Measurements from ENCODE around the gene IPO4. TPM values are rescaled to one million over a fixed set of nuclear protein-coding genes. Genes with fewer than 3 reads are reported as not detected.

The IPO4 gene
- total RNA-seq, 1 experiment from 2014 or later: 42.7 TPM

- no peak for DNase-seq (ENCODE audit: low spot score)
Observed at GRCh38 chr14:24132061-24132685, 56.4 kb downstream of the IPO4 start.

GRCh38 chr14:24131549-24131966 is 57.1 kb downstream of the IPO4 start:
- no peak for DNase-seq (ENCODE audit: low spot score)

GRCh38 chr14:24130717-24131548 is 57.7 kb downstream of the IPO4 start:
- DNase-seq (ENCODE audit: low spot score): no peak

GRCh38 chr14:24130380-24130716 is 58.3 kb downstream of the IPO4 start, which contains the start of gene FITM1:
FITM1 (plus strand) TSS chr14:24130659; CDS start chr14:24131564, 905 bp downstream.
- DNase-seq (ENCODE audit: low spot score): no peak

Other genes with a start within 250 kb of the IPO4 start
- 28.8 and 40.5 TPM in 2 replicates for gene DHRS4, start 235.0 kb downstream of the IPO4 start, total RNA-seq (2014; rRNA removed; shearing (Covaris generic))
- 5.5 and 12.0 TPM in 2 replicates for gene DHRS4L2, start 199.9 kb downstream of the IPO4 start, total RNA-seq (2014; rRNA removed; shearing (Covaris generic))
- 0.14 TPM in 1 of 2 replicates, not detected in the other for gene CARMIL3, start 136.8 kb downstream of the IPO4 start, total RNA-seq (2014; rRNA removed; shearing (Covaris generic))
- not detected in 2 replicates for gene CPNE6, start 117.3 kb downstream of the IPO4 start, total RNA-seq (2014; rRNA removed; shearing (Covaris generic))
- 14.3 and 16.0 TPM in 2 replicates for gene PCK2, start 94.5 kb downstream of the IPO4 start, total RNA-seq (2014; rRNA removed; shearing (Covaris generic))
- gene DCAF11, start 74.0 kb downstream of the IPO4 start, total RNA-seq (2014; rRNA removed; shearing (Covaris generic)): 53.4 and 78.4 TPM in 2 replicates
- 1.0 and 1.6 TPM in 2 replicates for gene NRL, start 73.9 kb downstream of the IPO4 start, total RNA-seq (2014; rRNA removed; shearing (Covaris generic))
- gene FITM1, start 58.2 kb downstream of the IPO4 start, total RNA-seq (2014; rRNA removed; shearing (Covaris generic)): not detected in 2 replicates
- gene PSME1, start 52.6 kb downstream of the IPO4 start, total RNA-seq (2014; rRNA removed; shearing (Covaris generic)): 584 and 638 TPM in 2 replicates
- gene EMC9, start 47.2 kb downstream of the IPO4 start, total RNA-seq (2014; rRNA removed; shearing (Covaris generic)): 26.7 and 38.1 TPM in 2 replicates
- 346 and 383 TPM in 2 replicates for gene PSME2, start 42.2 kb downstream of the IPO4 start, total RNA-seq (2014; rRNA removed; shearing (Covaris generic))
- 44.3 and 107 TPM in 2 replicates for gene RNF31, start 41.3 kb downstream of the IPO4 start, total RNA-seq (2014; rRNA removed; shearing (Covaris generic))
- 75.0 and 84.3 TPM in 2 replicates for gene IRF9, start 27.6 kb downstream of the IPO4 start, total RNA-seq (2014; rRNA removed; shearing (Covaris generic))
- gene REC8, start 16.7 kb downstream of the IPO4 start, total RNA-seq (2014; rRNA removed; shearing (Covaris generic)): 0.14 and 0.54 TPM in 2 replicates
- 96.0 and 96.4 TPM in 2 replicates for gene TM9SF1, start 6.6 kb upstream of the IPO4 start, total RNA-seq (2014; rRNA removed; shearing (Covaris generic))
- gene TSSK4, start 16.9 kb upstream of the IPO4 start, total RNA-seq (2014; rRNA removed; shearing (Covaris generic)): not detected in 2 replicates
- 61.1 and 66.9 TPM in 2 replicates for gene CHMP4A, start 24.7 kb upstream of the IPO4 start, total RNA-seq (2014; rRNA removed; shearing (Covaris generic))
- gene MDP1, start 27.2 kb upstream of the IPO4 start, total RNA-seq (2014; rRNA removed; shearing (Covaris generic)): 35.6 and 36.7 TPM in 2 replicates
- gene NEDD8, start 43.6 kb upstream of the IPO4 start, total RNA-seq (2014; rRNA removed; shearing (Covaris generic)): 314 and 338 TPM in 2 replicates
- 78.4 and 98.2 TPM in 2 replicates for gene GMPR2, start 44.1 kb upstream of the IPO4 start, total RNA-seq (2014; rRNA removed; shearing (Covaris generic))
- gene TINF2, start 53.8 kb upstream of the IPO4 start, total RNA-seq (2014; rRNA removed; shearing (Covaris generic)): 52.2 and 52.3 TPM in 2 replicates
- 0.12 and 0.74 TPM in 2 replicates for gene TGM1, start 74.4 kb upstream of the IPO4 start, total RNA-seq (2014; rRNA removed; shearing (Covaris generic))
- 15.1 and 18.9 TPM in 2 replicates for gene RABGGTA, start 82.8 kb upstream of the IPO4 start, total RNA-seq (2014; rRNA removed; shearing (Covaris generic))
- gene DHRS1, start 111.0 kb upstream of the IPO4 start, total RNA-seq (2014; rRNA removed; shearing (Covaris generic)): 5.8 and 6.0 TPM in 2 replicates
- gene NOP9, start 111.0 kb upstream of the IPO4 start, total RNA-seq (2014; rRNA removed; shearing (Covaris generic)): 5.7 and 6.3 TPM in 2 replicates
- gene CIDEB, start 119.2 kb upstream of the IPO4 start, total RNA-seq (2014; rRNA removed; shearing (Covaris generic)): not detected in 2 replicates
- gene LTB4R2, start 121.3 kb upstream of the IPO4 start, total RNA-seq (2014; rRNA removed; shearing (Covaris generic)): 0.33 and 0.45 TPM in 2 replicates
- 0.39 and 0.41 TPM in 2 replicates for gene LTB4R, start 122.7 kb upstream of the IPO4 start, total RNA-seq (2014; rRNA removed; shearing (Covaris generic))
- gene ADCY4, start 146.3 kb upstream of the IPO4 start, total RNA-seq (2014; rRNA removed; shearing (Covaris generic)): not detected in 2 replicates
- not detected in 2 replicates for gene RIPK3, start 151.2 kb upstream of the IPO4 start, total RNA-seq (2014; rRNA removed; shearing (Covaris generic))
- gene NFATC4, start 179.4 kb upstream of the IPO4 start, total RNA-seq (2014; rRNA removed; shearing (Covaris generic)): 7.1 and 9.5 TPM in 2 replicates
- 0.14 and 0.21 TPM in 2 replicates for gene NYNRIN, start 210.2 kb upstream of the IPO4 start, total RNA-seq (2014; rRNA removed; shearing (Covaris generic))
- 0.08 and 0.29 TPM in 2 replicates for gene CBLN3, start 240.9 kb upstream of the IPO4 start, total RNA-seq (2014; rRNA removed; shearing (Covaris generic))
- 12.8 and 15.0 TPM in 2 replicates for gene KHNYN, start 241.1 kb upstream of the IPO4 start, total RNA-seq (2014; rRNA removed; shearing (Covaris generic))